HAP-1 (cell line): Measurements from ENCODE around the gene NDUFA12.

Experiments used
- DNase-seq, 2 experiments: peaks; one replicate each; pipeline ENCODE4 v3.0.0-alpha.2; 2016 to 2020; ENCODE audit warnings: low spot score in 2 of 2
- H3K27me3 ChIP-seq: fragments of 250-450 bp; sonication (Bioruptor Pico); 2 replicates; pipeline ENCODE4 v1.5.1; 2020; ENCODE audit warnings: low read depth, mild to moderate bottlenecking, moderate library complexity
- H3K36me3 ChIP-seq: fragments of 250-450 bp; sonication (Bioruptor Pico); replicated peaks from 2 replicates; pipeline ENCODE4 v1.5.1; 2020; ENCODE audit warnings: mild to moderate bottlenecking
- H3K4me1 ChIP-seq: fragments of 250-450 bp; sonication (Bioruptor Pico); 2 replicates; pipeline ENCODE4 v1.5.1; 2020; ENCODE audit warnings: mild to moderate bottlenecking
- H3K4me3 ChIP-seq: fragments of 250-450 bp; sonication (Bioruptor Pico); 2 replicates; pipeline ENCODE4 v1.5.1; 2020; ENCODE audit warnings: mild to moderate bottlenecking, moderate library complexity
- H3K9me3 ChIP-seq: fragments of 250-450 bp; sonication (Bioruptor Pico); 2 replicates; pipeline ENCODE4 v1.5.1; 2020; ENCODE audit warnings: mild to moderate bottlenecking, moderate library complexity
- in situ Hi-C: fragments of 300-500 bp; cut with MboI; formaldehyde crosslinking; loops from 3 replicates; pipeline ENCODE4 v1.14.3; 2020; ENCODE audit warnings: low sequenced_read_pairs, inconsistent platforms, mixed read lengths

Gene NDUFA12

GRCh38 chr12:94952325-94952724 lies 51.2 kb downstream of the NDUFA12 start:
- no peak for DNase-seq
- H3K27me3 ChIP-seq: no peaks in the 10 kb centered on the region
- in situ Hi-C loops: loop anchor here (25.0 kb wide), 1 partner anchor 165 kb away; no protein-coding TSS in a partner anchor
- H3K9me3 ChIP-seq: no peaks in the 10 kb centered on the region
- H3K4me3 ChIP-seq: no peak overlapping the region
- H3K36me3 ChIP-seq: no peaks in the 10 kb centered on the region
- H3K4me1 ChIP-seq: peaks cover 39% of the 10 kb centered on the region

GRCh38 chr12:94951071-94951934 lies 52.2 kb downstream of the NDUFA12 start:
- H3K4me3 ChIP-seq: no peak overlapping the region
- in situ Hi-C loops: loop anchor here (25.0 kb wide), 1 partner anchor 164 kb away; no protein-coding TSS in a partner anchor
- H3K9me3 ChIP-seq: no peaks in the 10 kb centered on the region
- H3K4me1 ChIP-seq: peaks cover 39% of the 10 kb centered on the region
- no peaks in the 10 kb centered on the region for H3K36me3 ChIP-seq
- DNase-seq: peak; percentile 70 to 76
- H3K27me3 ChIP-seq: no peaks in the 10 kb centered on the region

GRCh38 chr12:94948232-94948810 lies 55.2 kb downstream of the NDUFA12 start:
- no peaks in the 10 kb centered on the region for H3K9me3 ChIP-seq
- DNase-seq: no peak
- H3K36me3 ChIP-seq: no peaks in the 10 kb centered on the region
- in situ Hi-C loops: no loop called here
- no peaks in the 10 kb centered on the region for H3K27me3 ChIP-seq
- H3K4me3 ChIP-seq: no peak overlapping the region
- H3K4me1 ChIP-seq: peaks cover 26% of the 10 kb centered on the region

- H3K27me3 ChIP-seq: no peaks in the 10 kb centered on the region
- in situ Hi-C loops: no loop called here
- H3K36me3 ChIP-seq: no peaks in the 10 kb centered on the region
- no peaks in the 10 kb centered on the region for H3K9me3 ChIP-seq
- H3K4me3 ChIP-seq: no peak overlapping the region
- no peak for DNase-seq
- no peaks in the 10 kb centered on the region for H3K4me1 ChIP-seq
These were observed 60.8 kb downstream of the NDUFA12 start for GRCh38 chr12:94942663-94943062.

GRCh38 chr12:94941440-94941862 lies 62.0 kb downstream of the NDUFA12 start:
- in situ Hi-C loops: no loop called here
- H3K36me3 ChIP-seq: no peaks in the 10 kb centered on the region

GRCh38 chr12:94940771-94941170 lies 62.7 kb downstream of the NDUFA12 start:
- Histone ChIP-seq H3K4me1 (no peaks in the 10 kb centered on the region), H3K27me3 (no peaks in the 10 kb centered on the region), H3K9me3 (no peaks in the 10 kb centered on the region), H3K36me3 (no peaks in the 10 kb centered on the region), H3K4me3 (no peak overlapping the region)
- in situ Hi-C loops: no loop called here
- DNase-seq: no peak

More at GRCh38 chr12:94941440-94941862, 62.0 kb downstream of the NDUFA12 start:
- H3K4me3 ChIP-seq: no peak overlapping the region
- peak in 1 of 2 experiments; percentile 23 for DNase-seq
- no peaks in the 10 kb centered on the region for H3K27me3 ChIP-seq
- H3K4me1 ChIP-seq: no peaks in the 10 kb centered on the region
- no peaks in the 10 kb centered on the region for H3K9me3 ChIP-seq

- in situ Hi-C loops: no loop called here
These were observed 64.9 kb downstream of the NDUFA12 start for GRCh38 chr12:94938583-94938982.

GRCh38 chr12:94930772-94931171 lies 72.7 kb downstream of the NDUFA12 start:
- Histone ChIP-seq H3K4me1 (no peaks in the 10 kb centered on the region), H3K27me3 (no peaks in the 10 kb centered on the region), H3K9me3 (no peaks in the 10 kb centered on the region), H3K4me3 (no peak overlapping the region), H3K36me3 (no peaks in the 10 kb centered on the region)
- no peak for DNase-seq
- in situ Hi-C loops: no loop called here

More at GRCh38 chr12:94938583-94938982, 64.9 kb downstream of the NDUFA12 start:
- Histone ChIP-seq H3K9me3 (no peaks in the 10 kb centered on the region), H3K4me1 (no peaks in the 10 kb centered on the region), H3K36me3 (no peaks in the 10 kb centered on the region), H3K27me3 (no peaks in the 10 kb centered on the region), H3K4me3 (no peak overlapping the region)
- DNase-seq: no peak

- in situ Hi-C loops: no loop called here
- no peak for DNase-seq
- H3K4me1 ChIP-seq: no peaks in the 10 kb centered on the region
- no peaks in the 10 kb centered on the region for H3K9me3 ChIP-seq
- no peak overlapping the region for H3K4me3 ChIP-seq
- no peaks in the 10 kb centered on the region for H3K36me3 ChIP-seq
- no peaks in the 10 kb centered on the region for H3K27me3 ChIP-seq
These were observed 73.3 kb downstream of the NDUFA12 start for GRCh38 chr12:94930216-94930654.

GRCh38 chr12:94929780-94930179 lies 73.7 kb downstream of the NDUFA12 start:
- Histone ChIP-seq H3K36me3 (no peaks in the 10 kb centered on the region), H3K4me1 (no peaks in the 10 kb centered on the region), H3K27me3 (no peaks in the 10 kb centered on the region), H3K4me3 (no peak overlapping the region), H3K9me3 (no peaks in the 10 kb centered on the region)
- in situ Hi-C loops: no loop called here
- no peak for DNase-seq

- in situ Hi-C loops: no loop called here
- no peaks in the 10 kb centered on the region for H3K9me3 ChIP-seq
- H3K36me3 ChIP-seq: no peaks in the 10 kb centered on the region
- no peaks in the 10 kb centered on the region for H3K4me1 ChIP-seq
- no peak for DNase-seq
- no peak overlapping the region for H3K4me3 ChIP-seq
- H3K27me3 ChIP-seq: no peaks in the 10 kb centered on the region
These were observed 77.8 kb downstream of the NDUFA12 start for GRCh38 chr12:94925729-94926128.

GRCh38 chr12:94925206-94925605 lies 78.3 kb downstream of the NDUFA12 start:
- H3K9me3 ChIP-seq: no peaks in the 10 kb centered on the region
- no peak overlapping the region for H3K4me3 ChIP-seq
- in situ Hi-C loops: no loop called here
- no peaks in the 10 kb centered on the region for H3K36me3 ChIP-seq
- DNase-seq: no peak
- H3K27me3 ChIP-seq: no peaks in the 10 kb centered on the region
- H3K4me1 ChIP-seq: no peaks in the 10 kb centered on the region

- Histone ChIP-seq H3K4me3 (no peak overlapping the region), H3K4me1 (no peaks in the 10 kb centered on the region), H3K36me3 (no peaks in the 10 kb centered on the region), H3K27me3 (no peaks in the 10 kb centered on the region), H3K9me3 (no peaks in the 10 kb centered on the region)
- DNase-seq: no peak
- in situ Hi-C loops: no loop called here
These were observed 80.9 kb downstream of the NDUFA12 start for GRCh38 chr12:94922561-94922960.
